Measurements from ENCODE around the gene ADAMTS12. TPM values are rescaled to one million over a fixed set of nuclear protein-coding genes. Genes with fewer than 3 reads are reported as not detected.

Gene ADAMTS12
- total and polyA plus RNA-seq, 9 of the 15 experiments (the other 6 are each of a cell fraction or from before 2014, with no cell fraction given), result 0.11 TPM; not detected in 8

GRCh38 chr5:33801292-33801691 is 90.5 kb downstream of the ADAMTS12 start:
- Histone ChIP-seq H3K4me2 (ENCODE audit: insufficient read depth, low read length) (no peak overlapping the region), H3K27ac (ENCODE audit: extremely low read depth, low read depth, low read length) (no peak overlapping the region), H3K36me3 (ENCODE audit: control insufficient read depth, insufficient read depth, low read length) (no peaks in the 10 kb centered on the region), H3K9me1 (ENCODE audit: control insufficient read depth, insufficient read depth, low read length) (no peaks in the 10 kb centered on the region), H3K9ac (ENCODE audit: insufficient read depth in 1 of 2, low read depth in 2 of 2, low read length in 2 of 2) (no peak overlapping the region), H3K4me1 (replicated peaks in 1 of 2; ENCODE audit: control insufficient read depth in 2 of 2, insufficient read depth in 2 of 2, low read length in 2 of 2) (no peaks in the 10 kb centered on the region), H3K9me3 (replicated peaks; ENCODE audit: control insufficient read depth, insufficient read depth, low read depth, low read length) (no peaks in the 10 kb centered on the region), H3K79me2 (ENCODE audit: control insufficient read depth, insufficient read depth, low read length) (no peaks in the 10 kb centered on the region), H2AFZ (ENCODE audit: low read depth, low read length) (no peak overlapping the region), H4K20me1 (replicated peaks; ENCODE audit: control insufficient read depth, insufficient read depth, low read length) (no peaks in the 10 kb centered on the region; the same call in 1 of the 2 replicates), H3K27me3 (ENCODE audit: control insufficient read depth in 2 of 2, insufficient read depth in 2 of 2, low read length in 2 of 2) (no peaks in the 10 kb centered on the region), H3K4me3 (no peak overlapping the region)
- TF ChIP-seq HDAC6 (IDR thresholded peaks at IDR 0.05; ENCODE audit: low read depth, low read length), result no peak
- TF ChIP-seq CHD4 (IDR thresholded peaks at IDR 0.05; ENCODE audit: insufficient read depth, insufficient replicate concordance, low read depth, low read length, poor library complexity, severe bottlenecking), result no peak
- no peak for TF ChIP-seq PPARD (CRISPR knock-in tag; IDR thresholded peaks at IDR 0.05)
- TF ChIP-seq, protein P1, sequence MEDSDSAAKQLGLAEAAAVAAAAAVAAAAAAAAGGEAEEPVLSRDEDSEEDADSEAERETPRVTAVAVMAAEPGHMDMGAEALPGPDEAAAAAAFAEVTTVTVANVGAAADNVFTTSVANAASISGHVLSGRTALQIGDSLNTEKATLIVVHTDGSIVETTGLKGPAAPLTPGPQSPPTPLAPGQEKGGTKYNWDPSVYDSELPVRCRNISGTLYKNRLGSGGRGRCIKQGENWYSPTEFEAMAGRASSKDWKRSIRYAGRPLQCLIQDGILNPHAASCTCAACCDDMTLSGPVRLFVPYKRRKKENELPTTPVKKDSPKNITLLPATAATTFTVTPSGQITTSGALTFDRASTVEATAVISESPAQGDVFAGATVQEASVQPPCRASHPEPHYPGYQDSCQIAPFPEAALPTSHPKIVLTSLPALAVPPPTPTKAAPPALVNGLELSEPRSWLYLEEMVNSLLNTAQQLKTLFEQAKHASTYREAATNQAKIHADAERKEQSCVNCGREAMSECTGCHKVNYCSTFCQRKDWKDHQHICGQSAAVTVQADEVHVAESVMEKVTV (CRISPR knock-in tag; IDR thresholded peaks at IDR 0.05), result no peak
- no peak for TF ChIP-seq CREB3 (tag; conservative IDR thresholded peaks at IDR 0.05; ENCODE audit: low read depth)
- ATAC-seq (no peak), DNase-seq (ENCODE audit: extremely low read depth in 1 of 4, low spot score in 3 of 4) (no peak), FAIRE-seq (no peak)
- in situ Hi-C loops (cut with MboI) (no loop called here), intact Hi-C loops (cut with micrococcal nuclease) (loop anchor here (10.0 kb wide), 1 partner anchor 366 kb away; no protein-coding TSS in a partner anchor)
- POLR2A ChIA-PET, result interaction anchor here (1.2 kb wide), 1 partner anchor 26 kb away, joined by 4 read pairs; no protein-coding TSS in a partner anchor
- CTCF ChIA-PET (ENCODE audit: low intra/inter-chr PET ratio), result interaction anchor here (0.9 kb wide), 1 partner anchor 365 kb away, joined by 3 read pairs; no protein-coding TSS in a partner anchor
- BruUV-seq (replicated peaks), result no TSS peak
